ENCODE results near the gene TANC2. TPM values are rescaled to one million over a fixed set of nuclear protein-coding genes. Genes with fewer than 3 reads are reported as not detected.

The TANC2 gene
- total RNA-seq, 6 experiments from 2014 or later, result 65.7 to 103 (median 73.4) TPM

GRCh38 chr17:62981933-62982332, 15.9 kb downstream of the TANC2 start:
- no peak for TF ChIP-seq CTCF (IDR thresholded peaks at IDR 0.05)
- H3K9me3 Mint-ChIP-seq, result peaks cover 12% of the 10 kb centered on the region; the same call in 1 of the 2 replicates
- no peak overlapping the region for H3K27ac Mint-ChIP-seq
- peaks cover 39% of the 10 kb centered on the region for H3K36me3 Mint-ChIP-seq (ENCODE audit: low read depth)
- H3K27me3 Mint-ChIP-seq (ENCODE audit: insufficient read depth), result no peaks in the 10 kb centered on the region
- no peak overlapping the region for H3K4me3 Mint-ChIP-seq
- peaks cover 40% of the 10 kb centered on the region for H3K4me1 Mint-ChIP-seq (ENCODE audit: low read depth)
- DNase-seq, result peak; percentile 26

DNA sequence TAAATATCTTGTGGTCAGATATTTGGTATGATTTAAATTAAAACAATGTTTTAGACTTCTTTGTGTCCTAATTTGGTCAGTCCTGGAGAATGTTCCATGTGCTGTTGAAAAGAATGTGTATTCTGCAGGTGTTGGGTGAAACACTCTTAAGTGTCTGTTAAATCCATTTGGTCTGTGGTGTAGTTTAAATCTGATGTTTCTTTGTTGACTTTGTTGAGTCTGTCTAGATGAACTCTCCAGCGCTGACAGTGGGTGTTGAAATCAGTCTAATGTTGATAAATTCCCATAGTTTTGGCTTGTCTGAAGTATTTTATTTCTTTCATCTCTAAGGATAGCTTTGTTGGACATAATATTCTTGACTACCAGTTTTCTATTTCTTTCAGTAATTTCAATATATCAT, 18.8 kb downstream of the TANC2 start:
- no peak for DNase-seq
- Mint-ChIP-seq H3K9me3 (peaks cover 4% of the 10 kb centered on the region; the same call in 1 of the 2 replicates), H3K4me3 (no peak overlapping the region), H3K27ac (no peak overlapping the region), H3K36me3 (ENCODE audit: low read depth) (peaks cover 30% of the 10 kb centered on the region), H3K4me1 (ENCODE audit: low read depth) (peaks cover 57% of the 10 kb centered on the region), H3K27me3 (ENCODE audit: insufficient read depth) (no peaks in the 10 kb centered on the region)
- no peak for TF ChIP-seq CTCF (IDR thresholded peaks at IDR 0.05)

DNA sequence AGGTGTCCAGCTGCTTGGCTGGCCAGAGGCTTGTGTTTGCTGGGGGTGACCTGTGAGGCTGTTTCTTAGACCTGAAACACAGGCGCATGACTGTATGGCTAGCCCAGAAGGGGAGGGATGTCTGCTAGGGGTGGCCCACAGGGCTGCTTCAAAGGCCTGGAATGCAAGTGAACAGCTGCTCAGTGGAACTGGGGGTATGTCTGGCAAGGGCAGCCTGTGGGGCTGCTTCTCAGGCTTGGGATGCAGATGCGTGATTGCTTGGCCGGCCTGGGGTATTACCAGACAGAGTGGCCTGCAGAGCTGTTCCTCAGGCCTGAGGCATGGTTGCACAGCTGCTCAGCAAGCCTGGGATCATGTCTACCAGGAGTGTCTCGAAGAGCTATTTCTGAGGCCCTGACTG, 20.5 kb downstream of the TANC2 start:
- H3K9me3 Mint-ChIP-seq, result peaks cover 4% of the 10 kb centered on the region; the same call in 1 of the 2 replicates
- peaks cover 27% of the 10 kb centered on the region for H3K36me3 Mint-ChIP-seq (ENCODE audit: low read depth)
- H3K4me1 Mint-ChIP-seq (ENCODE audit: low read depth), result peaks cover 70% of the 10 kb centered on the region
- TF ChIP-seq CTCF (IDR thresholded peaks at IDR 0.05), result no peak
- no peaks in the 10 kb centered on the region for H3K27me3 Mint-ChIP-seq (ENCODE audit: insufficient read depth)
- H3K4me3 Mint-ChIP-seq, result no peak overlapping the region
- no peak overlapping the region for H3K27ac Mint-ChIP-seq
- no peak for DNase-seq

GRCh38 chr17:62987136-62987535, 21.1 kb downstream of the TANC2 start:
- H3K4me1 Mint-ChIP-seq (ENCODE audit: low read depth), result peaks cover 70% of the 10 kb centered on the region
- H3K27ac Mint-ChIP-seq, result no peak overlapping the region
- no peaks in the 10 kb centered on the region for H3K27me3 Mint-ChIP-seq (ENCODE audit: insufficient read depth)
- peak; percentile 64 for TF ChIP-seq CTCF (IDR thresholded peaks at IDR 0.05)
- DNase-seq, result no peak
- H3K36me3 Mint-ChIP-seq (ENCODE audit: low read depth), result peaks cover 27% of the 10 kb centered on the region
- H3K4me3 Mint-ChIP-seq, result no peak overlapping the region
- peaks cover 4% of the 10 kb centered on the region; the same call in 1 of the 2 replicates for H3K9me3 Mint-ChIP-seq

DNA sequence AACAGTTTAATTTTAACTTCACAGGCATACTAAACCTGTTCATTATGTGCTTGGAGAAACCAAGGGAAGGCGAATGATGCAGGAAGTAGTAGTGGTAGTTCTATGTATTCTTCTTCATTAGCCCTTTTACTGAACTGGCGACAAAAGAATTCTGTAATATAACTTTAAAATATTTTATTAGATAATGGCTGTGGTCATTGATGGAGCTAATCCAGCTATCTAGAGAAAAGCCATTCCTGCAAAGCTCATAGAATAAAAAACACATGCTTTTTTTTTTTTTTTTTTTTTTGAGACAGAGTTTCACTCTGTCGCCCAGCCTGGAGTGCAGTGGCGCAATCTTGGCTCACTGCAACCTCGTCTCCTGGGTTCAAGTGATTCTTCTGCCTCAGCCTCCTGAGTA, 23.5 kb downstream of the TANC2 start:
- H3K4me1 Mint-ChIP-seq (ENCODE audit: low read depth), result peaks cover 74% of the 10 kb centered on the region
- H3K9me3 Mint-ChIP-seq, result no peaks in the 10 kb centered on the region
- no peak overlapping the region for H3K27ac Mint-ChIP-seq
- H3K4me3 Mint-ChIP-seq, result no peak overlapping the region
- H3K36me3 Mint-ChIP-seq (ENCODE audit: low read depth), result peaks cover 14% of the 10 kb centered on the region
- H3K27me3 Mint-ChIP-seq (ENCODE audit: insufficient read depth), result no peaks in the 10 kb centered on the region
- no peak for TF ChIP-seq CTCF (IDR thresholded peaks at IDR 0.05)
- no peak for DNase-seq

DNA sequence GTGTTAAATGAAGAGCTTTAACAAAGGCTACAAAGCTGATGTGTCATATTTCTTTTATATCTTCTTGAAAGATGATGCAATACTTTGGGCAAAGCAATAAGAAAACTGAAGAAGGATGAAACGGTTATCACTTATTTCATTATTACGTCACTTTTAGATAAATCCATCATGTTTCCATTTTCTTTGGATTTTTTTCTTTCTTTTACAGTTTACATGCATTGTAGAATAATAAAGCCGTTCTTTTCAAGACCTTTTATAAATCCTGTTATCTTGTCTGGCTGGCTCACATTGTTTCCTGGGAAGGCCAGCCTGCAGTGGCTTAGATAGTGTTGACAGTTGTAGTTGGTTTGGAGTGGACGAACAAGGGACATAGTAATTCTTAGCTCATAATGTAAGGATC, 28.9 kb downstream of the TANC2 start:
- TF ChIP-seq CTCF (IDR thresholded peaks at IDR 0.05), result no peak
- no peak for DNase-seq
- peaks cover 2% of the 10 kb centered on the region; the same call in 1 of the 2 replicates for H3K27me3 Mint-ChIP-seq (ENCODE audit: insufficient read depth)
- H3K4me1 Mint-ChIP-seq (ENCODE audit: low read depth), result peaks cover 78% of the 10 kb centered on the region
- no peak overlapping the region for H3K4me3 Mint-ChIP-seq
- H3K9me3 Mint-ChIP-seq, result no peaks in the 10 kb centered on the region
- H3K36me3 Mint-ChIP-seq (ENCODE audit: low read depth), result peaks cover 12% of the 10 kb centered on the region
- no peak overlapping the region; the same call in 1 of the 2 replicates for H3K27ac Mint-ChIP-seq

Measured in HFFc6 (cell line).